H9 (cell line): ENCODE data around the gene SAMD8. TPM values are rescaled to one million over a fixed set of nuclear protein-coding genes. Genes with fewer than 3 reads are reported as not detected.

Source experiments
- DNase-seq: peaks from one replicate; pipeline ENCODE4 v3.0.0-alpha.2; 2017
- H2AFZ ChIP-seq: one replicate; pipeline ENCODE4 v1.6.1; 2013; ENCODE audit warnings: mild to moderate bottlenecking, low read length, control low read depth, moderate library complexity
- H2AK5ac ChIP-seq: 2 replicates; pipeline ENCODE4 v1.6.1; 2013; ENCODE audit warnings: low read length, control low read depth, mixed read lengths; ENCODE audit not compliant: insufficient read length
- H2BK120ac ChIP-seq: one replicate; pipeline ENCODE4 v1.6.1; 2013; ENCODE audit warnings: low read depth, mild to moderate bottlenecking, low read length, control low read depth, inconsistent platforms; ENCODE audit not compliant: poor library complexity, severe bottlenecking
- H2BK12ac ChIP-seq: 2 replicates; pipeline ENCODE4 v1.6.1; 2013; ENCODE audit warnings: low read length, control low read depth, mixed read lengths, low read depth; ENCODE audit not compliant: insufficient read length
- H2BK15ac ChIP-seq: 2 replicates; pipeline ENCODE4 v1.6.1; 2013; ENCODE audit warnings: low read depth, low read length, control low read depth
- H2BK20ac ChIP-seq: one replicate; pipeline ENCODE4 v1.6.1; 2013; ENCODE audit warnings: low read depth, mild to moderate bottlenecking, low read length, control low read depth, inconsistent platforms; ENCODE audit not compliant: poor library complexity, severe bottlenecking
- H2BK5ac ChIP-seq: 2 replicates; pipeline ENCODE4 v1.6.1; 2013; ENCODE audit warnings: low read length, control low read depth, mixed read lengths; ENCODE audit not compliant: insufficient read length
- H3K14ac ChIP-seq: 2 replicates; pipeline ENCODE4 v1.6.1; 2013; ENCODE audit warnings: low read length, control low read depth; ENCODE audit not compliant: insufficient read depth
- H3K18ac ChIP-seq: 2 replicates; pipeline ENCODE4 v1.6.1; 2013; ENCODE audit warnings: low read depth, mild to moderate bottlenecking, mixed read lengths, low read length, control low read depth; ENCODE audit not compliant: insufficient read length
- H3K23ac ChIP-seq: 2 replicates; pipeline ENCODE4 v1.6.1; 2013; ENCODE audit warnings: low read length, control low read depth, mixed read lengths, low read depth; ENCODE audit not compliant: insufficient read length
- H3K23me2 ChIP-seq: 2 replicates; pipeline ENCODE4 v1.6.1; 2013; ENCODE audit warnings: low read depth, mild to moderate bottlenecking, mixed read lengths, low read length, control low read depth; ENCODE audit not compliant: insufficient read length, poor library complexity, severe bottlenecking
- H3K27ac ChIP-seq: 2 replicates; pipeline ENCODE4 v1.5.1; 2013; ENCODE audit warnings: low read length, control low read depth, mixed read lengths, low read depth; ENCODE audit not compliant: insufficient read length
- H3K27me3 ChIP-seq: 2 replicates; pipeline ENCODE4 v1.6.1; 2013; ENCODE audit warnings: low read length, control low read depth, inconsistent platforms; ENCODE audit not compliant: insufficient read depth
- H3K4ac ChIP-seq: 2 replicates; pipeline ENCODE4 v1.6.1; 2013; ENCODE audit warnings: low read depth, mild to moderate bottlenecking, control low read depth, inconsistent platforms, low read length, moderate library complexity
- H3K4me1 ChIP-seq: 2 replicates; pipeline ENCODE4 v1.6.1; 2013; ENCODE audit warnings: low read length, control low read depth, inconsistent platforms; ENCODE audit not compliant: insufficient read depth
- H3K4me2 ChIP-seq: 2 replicates; pipeline ENCODE4 v1.6.1; 2013; ENCODE audit warnings: low read length, control low read depth, mixed read lengths; ENCODE audit not compliant: insufficient read length, insufficient read depth
- H3K56ac ChIP-seq: 2 replicates; pipeline ENCODE4 v1.6.1; 2013; ENCODE audit warnings: low read depth, mild to moderate bottlenecking, mixed read lengths, low read length, control low read depth; ENCODE audit not compliant: insufficient read length
- H3K79me1 ChIP-seq: 2 replicates; pipeline ENCODE4 v1.6.1; 2013; ENCODE audit warnings: low read depth, mild to moderate bottlenecking, moderate library complexity, low read length, control low read depth, inconsistent platforms; ENCODE audit not compliant: insufficient read depth, poor library complexity, severe bottlenecking
- H3K79me2 ChIP-seq: 2 replicates; pipeline ENCODE4 v1.6.1; 2013; ENCODE audit warnings: low read length, control low read depth, inconsistent platforms; ENCODE audit not compliant: insufficient read depth
- H3K9ac ChIP-seq: 2 replicates; pipeline ENCODE4 v1.6.1; 2013; ENCODE audit warnings: low read length, control low read depth, mixed read lengths; ENCODE audit not compliant: insufficient read length; ENCODE audit errors: extremely low read depth
- H3K9me3 ChIP-seq: one replicate; pipeline ENCODE4 v1.6.1; 2013; ENCODE audit warnings: low read depth, low read length, inconsistent platforms; ENCODE audit not compliant: control insufficient read depth
- H3T11ph ChIP-seq: one replicate; pipeline ENCODE4 v1.6.1; 2013; ENCODE audit warnings: mild to moderate bottlenecking, low read length, control low read depth, inconsistent platforms
- H4K20me1 ChIP-seq: one replicate; pipeline ENCODE4 v1.6.1; 2013; ENCODE audit not compliant: control insufficient read depth, insufficient read length, insufficient read depth
- H4K5ac ChIP-seq: 2 replicates; pipeline ENCODE4 v1.6.1; 2013; ENCODE audit warnings: low read depth, mild to moderate bottlenecking, mixed read lengths, low read length, control low read depth; ENCODE audit not compliant: insufficient read length
- H4K8ac ChIP-seq: replicated peaks from 2 replicates; pipeline ENCODE4 v1.6.1; 2013; ENCODE audit warnings: low read length, control low read depth, mixed read lengths, low read depth; ENCODE audit not compliant: insufficient read length
- H4K91ac ChIP-seq: 2 replicates; pipeline ENCODE4 v1.6.1; 2013; ENCODE audit warnings: low read depth, mild to moderate bottlenecking, moderate library complexity, mixed read lengths, low read length, control low read depth; ENCODE audit not compliant: insufficient read length
- H3K27ac Mint-ChIP-seq, 3 experiments: 2 replicates in 2 of 3; 3 replicates in 1 of 3; pipeline ENCODE4 v1.8.0; 2020 to 2021; ENCODE audit warnings: mixed read lengths in 3 of 3, mild to moderate bottlenecking in 1 of 3, moderate library complexity in 1 of 3
- H3K27me3 Mint-ChIP-seq: 2 replicates; pipeline ENCODE4 v1.8.0; 2021; ENCODE audit warnings: low read depth, mild to moderate bottlenecking, moderate library complexity, mixed read lengths
- H3K36me3 Mint-ChIP-seq, 3 experiments: 2 replicates in 2 of 3; 3 replicates in 1 of 3; pipeline ENCODE4 v1.8.0; 2020 to 2021; ENCODE audit warnings: low read depth in 3 of 3, mixed read lengths in 3 of 3; ENCODE audit not compliant: insufficient read depth in 1 of 3
- H3K4me1 Mint-ChIP-seq, 2 experiments: 2 replicates each; pipeline ENCODE4 v1.8.0; 2020; ENCODE audit warnings: mixed read lengths in 2 of 2
- H3K4me3 Mint-ChIP-seq, 2 experiments: 2 replicates in 1 of 2; 3 replicates in 1 of 2; pipeline ENCODE4 v1.8.0; 2020 to 2021; ENCODE audit warnings: mild to moderate bottlenecking in 2 of 2, mixed read lengths in 2 of 2, moderate library complexity in 1 of 2
- H3K9me3 Mint-ChIP-seq, 2 experiments: 2 replicates in 1 of 2; 3 replicates in 1 of 2; pipeline ENCODE4 v1.8.0; 2020; ENCODE audit warnings: mild to moderate bottlenecking in 2 of 2, mixed read lengths in 2 of 2, moderate library complexity in 1 of 2
- CTCF ChIP-seq: fragments of 200-600 bp; sonication (generic); conservative IDR thresholded peaks from 3 replicates; pipeline ENCODE4 v1.8.0; 2021; ENCODE audit warnings: antibody characterized with exemption, mild to moderate bottlenecking
- WGBS: extraction: QIAGEN DNeasy Blood & Tissue Kit; methylation state at CpG from one replicate; pipeline ENCODE4 v1.1.7; 2013; ENCODE audit warnings: missing lambda C conversion rate, low lambda C conversion rate, mixed read lengths; ENCODE audit not compliant: insufficient read length; ENCODE audit errors: extremely low coverage; 5-methylcytosine and 5-hydroxymethylcytosine counted together
- total RNA-seq: library from RNA; stranded (reverse); gene quantifications from 2 replicates; pipeline ENCODE4 v1.2.1, GENCODE V29; 2021

SAMD8 gene
- total RNA-seq, 1 experiment from 2014 or later, result 18.8 TPM

DNA sequence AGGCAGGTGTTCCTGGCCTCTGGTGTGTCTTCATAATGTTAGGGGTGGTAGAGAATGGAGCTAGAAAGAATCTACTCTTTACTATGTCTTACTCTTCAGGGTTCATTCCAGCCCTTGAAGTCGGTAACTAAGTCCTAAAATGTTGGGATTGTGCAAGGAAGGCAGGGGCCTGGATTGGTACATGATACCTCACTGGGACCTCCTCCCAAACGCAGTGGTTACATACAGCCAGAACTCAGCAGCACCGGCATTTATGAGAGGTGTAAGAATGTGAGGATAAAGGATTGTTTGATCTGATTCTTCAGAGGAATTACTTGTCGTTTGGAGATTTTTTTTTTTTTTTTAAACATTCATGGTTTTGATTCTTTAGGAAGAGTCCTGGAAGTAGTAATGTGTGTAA is 117.4 kb downstream of the SAMD8 start:
- H3K79me2 ChIP-seq, result peaks cover 8% of the 10 kb centered on the region; the same call in 1 of the 2 replicates
- peak overlapping the region; percentile 6 for H3K27ac ChIP-seq
- H3K23me2 ChIP-seq, result peaks cover 2% of the 10 kb centered on the region
- H3K9ac ChIP-seq, result no peak overlapping the region
- no peak overlapping the region for H4K91ac ChIP-seq
- no peak for DNase-seq
- H4K5ac ChIP-seq, result no peak overlapping the region
- no peak overlapping the region for H3K14ac ChIP-seq
- no peak overlapping the region for H4K8ac ChIP-seq
- no peak overlapping the region for H3K56ac ChIP-seq
- peak overlapping the region; percentile 12 to 98 (median 78); a peak in 3 of 7 replicates for H3K27ac Mint-ChIP-seq
- no peaks in the 10 kb centered on the region for H3K27me3 Mint-ChIP-seq
- no peak overlapping the region for H2BK15ac ChIP-seq
- no peaks in the 10 kb centered on the region for H3K79me1 ChIP-seq
- no peak overlapping the region for H3K4me3 Mint-ChIP-seq
- H2BK120ac ChIP-seq, result no peak overlapping the region
- H3K9me3 Mint-ChIP-seq, result no peaks in the 10 kb centered on the region
- H3K36me3 Mint-ChIP-seq, result peaks cover 48 to 85% (median 79%) of the 10 kb centered on the region in 3 experiments
- H3K4me1 Mint-ChIP-seq, result peaks cover 54 to 58% of the 10 kb centered on the region in 2 experiments
- no peak overlapping the region for H2BK12ac ChIP-seq
- no peak overlapping the region for H2BK5ac ChIP-seq
- H3T11ph ChIP-seq, result no peak overlapping the region
- H2AFZ ChIP-seq, result no peak overlapping the region
- H3K9me3 ChIP-seq, result no peaks in the 10 kb centered on the region
- H3K27me3 ChIP-seq, result no peaks in the 10 kb centered on the region
- no peak overlapping the region for H2AK5ac ChIP-seq
- no peaks in the 10 kb centered on the region for H4K20me1 ChIP-seq
- H3K4ac ChIP-seq, result no peak overlapping the region
- WGBS, result no CpG with 5 or more reads among the region's 4 CpGs
- no peak overlapping the region for H3K4me2 ChIP-seq
- no peak overlapping the region for H3K18ac ChIP-seq
- TF ChIP-seq CTCF, result no peak
- H2BK20ac ChIP-seq, result no peak overlapping the region
- H3K23ac ChIP-seq, result no peak overlapping the region
- H3K4me1 ChIP-seq, result peaks cover 8% of the 10 kb centered on the region; the same call in 1 of the 2 replicates
